ENCODE measurements around the gene SPOUT1.

DNA sequence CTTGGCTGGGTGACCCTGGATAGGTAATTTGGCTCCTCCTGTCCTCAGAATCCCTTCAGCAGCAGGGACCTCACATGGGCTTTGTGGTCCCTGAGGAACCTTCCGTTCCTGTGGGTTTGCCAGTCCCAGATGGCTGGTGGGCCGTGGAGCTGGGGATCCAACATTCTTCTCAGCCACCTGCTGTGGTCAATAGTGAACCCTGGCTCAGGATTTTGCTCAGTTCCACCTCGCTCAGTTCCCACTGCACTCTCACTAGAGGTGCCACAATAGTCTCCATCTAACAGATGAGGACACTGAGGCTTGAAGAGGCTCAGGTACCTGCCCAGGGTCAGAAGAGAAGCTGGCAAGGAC is 17.1 kb upstream of the SPOUT1 start:
- TF ChIP-seq POLR2A (IDR thresholded peaks at IDR 0.05) (no peak), EP300 (IDR thresholded peaks at IDR 0.05) (no peak)
- TF ChIP-seq, protein P1, sequence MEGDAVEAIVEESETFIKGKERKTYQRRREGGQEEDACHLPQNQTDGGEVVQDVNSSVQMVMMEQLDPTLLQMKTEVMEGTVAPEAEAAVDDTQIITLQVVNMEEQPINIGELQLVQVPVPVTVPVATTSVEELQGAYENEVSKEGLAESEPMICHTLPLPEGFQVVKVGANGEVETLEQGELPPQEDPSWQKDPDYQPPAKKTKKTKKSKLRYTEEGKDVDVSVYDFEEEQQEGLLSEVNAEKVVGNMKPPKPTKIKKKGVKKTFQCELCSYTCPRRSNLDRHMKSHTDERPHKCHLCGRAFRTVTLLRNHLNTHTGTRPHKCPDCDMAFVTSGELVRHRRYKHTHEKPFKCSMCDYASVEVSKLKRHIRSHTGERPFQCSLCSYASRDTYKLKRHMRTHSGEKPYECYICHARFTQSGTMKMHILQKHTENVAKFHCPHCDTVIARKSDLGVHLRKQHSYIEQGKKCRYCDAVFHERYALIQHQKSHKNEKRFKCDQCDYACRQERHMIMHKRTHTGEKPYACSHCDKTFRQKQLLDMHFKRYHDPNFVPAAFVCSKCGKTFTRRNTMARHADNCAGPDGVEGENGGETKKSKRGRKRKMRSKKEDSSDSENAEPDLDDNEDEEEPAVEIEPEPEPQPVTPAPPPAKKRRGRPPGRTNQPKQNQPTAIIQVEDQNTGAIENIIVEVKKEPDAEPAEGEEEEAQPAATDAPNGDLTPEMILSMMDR (IDR thresholded peaks at IDR 0.05): no peak
